ENCODE results near the gene MEIS1.

DNA sequence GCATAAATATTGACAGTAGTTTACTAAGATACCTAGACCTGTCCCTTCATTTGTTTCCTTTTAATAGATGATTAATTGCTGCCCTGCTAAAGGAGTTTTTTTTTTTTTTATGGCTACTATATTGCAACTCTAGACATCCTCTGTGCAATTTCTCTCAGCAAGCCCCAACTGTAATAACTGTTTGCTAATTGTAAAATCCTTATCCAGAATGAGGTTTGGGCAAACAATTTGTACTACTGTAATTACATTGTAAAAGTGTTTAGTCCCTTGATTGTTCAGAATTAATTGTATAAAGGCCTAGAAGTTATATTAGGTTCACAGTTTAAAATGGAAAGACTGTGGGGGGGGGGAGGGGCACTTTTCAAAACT, 3.7 kb upstream of the MEIS1 start:
- no peak for TF ChIP-seq POLR2A (IDR thresholded peaks at IDR 0.05)
- TF ChIP-seq, protein P1, sequence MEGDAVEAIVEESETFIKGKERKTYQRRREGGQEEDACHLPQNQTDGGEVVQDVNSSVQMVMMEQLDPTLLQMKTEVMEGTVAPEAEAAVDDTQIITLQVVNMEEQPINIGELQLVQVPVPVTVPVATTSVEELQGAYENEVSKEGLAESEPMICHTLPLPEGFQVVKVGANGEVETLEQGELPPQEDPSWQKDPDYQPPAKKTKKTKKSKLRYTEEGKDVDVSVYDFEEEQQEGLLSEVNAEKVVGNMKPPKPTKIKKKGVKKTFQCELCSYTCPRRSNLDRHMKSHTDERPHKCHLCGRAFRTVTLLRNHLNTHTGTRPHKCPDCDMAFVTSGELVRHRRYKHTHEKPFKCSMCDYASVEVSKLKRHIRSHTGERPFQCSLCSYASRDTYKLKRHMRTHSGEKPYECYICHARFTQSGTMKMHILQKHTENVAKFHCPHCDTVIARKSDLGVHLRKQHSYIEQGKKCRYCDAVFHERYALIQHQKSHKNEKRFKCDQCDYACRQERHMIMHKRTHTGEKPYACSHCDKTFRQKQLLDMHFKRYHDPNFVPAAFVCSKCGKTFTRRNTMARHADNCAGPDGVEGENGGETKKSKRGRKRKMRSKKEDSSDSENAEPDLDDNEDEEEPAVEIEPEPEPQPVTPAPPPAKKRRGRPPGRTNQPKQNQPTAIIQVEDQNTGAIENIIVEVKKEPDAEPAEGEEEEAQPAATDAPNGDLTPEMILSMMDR (IDR thresholded peaks at IDR 0.05) = no peak

Measured in lower leg skin (tissue), 3 donors.